Hepatocyte (in vitro differentiated cells): ENCODE results near the gene LCE1C.

Source experiments
- EZH2 ChIP-seq: fragments of 200-600 bp; sonication (generic); IDR thresholded peaks from 2 replicates; pipeline ENCODE4 v1.6.1; 2016; ENCODE audit warnings: antibody characterized with exemption, mild to moderate bottlenecking, borderline replicate concordance
- EZH2phosphoT487 ChIP-seq: fragments of 200-600 bp; sonication (generic); IDR thresholded peaks from one replicate; pipeline ENCODE4 v1.6.1; 2018; ENCODE audit warnings: antibody characterized with exemption, mild to moderate bottlenecking, low read depth, moderate library complexity; ENCODE audit not compliant: unreplicated experiment, severe bottlenecking
- TF ChIP-seq, protein P1 (sequence below): fragments of 200-600 bp; sonication (generic); IDR thresholded peaks from 2 replicates; pipeline ENCODE4 v1.5.1; 2016; ENCODE audit warnings: antibody characterized with exemption, mild to moderate bottlenecking; ENCODE audit not compliant: poor library complexity

DNA sequence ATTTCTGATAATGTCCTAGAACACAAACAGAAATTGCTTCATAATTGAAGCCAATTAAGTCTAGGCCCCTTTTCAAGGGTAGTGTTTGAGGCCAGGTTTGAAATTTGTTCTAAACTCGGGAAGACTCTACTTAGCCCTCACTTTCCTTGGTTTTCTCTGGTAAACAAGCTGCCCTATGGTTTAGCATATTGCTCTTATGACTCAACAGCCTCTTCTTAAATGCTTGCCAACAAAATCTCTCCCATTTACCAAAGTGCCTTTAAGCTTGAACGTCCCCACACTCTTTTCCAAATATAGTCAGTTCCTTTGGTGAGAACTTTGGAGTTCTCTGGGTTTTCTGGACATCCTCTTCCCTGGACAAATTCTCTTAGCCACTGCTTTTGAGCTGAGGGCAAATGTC lies 30.4 kb upstream of the LCE1C start:
- TF ChIP-seq, protein P1, sequence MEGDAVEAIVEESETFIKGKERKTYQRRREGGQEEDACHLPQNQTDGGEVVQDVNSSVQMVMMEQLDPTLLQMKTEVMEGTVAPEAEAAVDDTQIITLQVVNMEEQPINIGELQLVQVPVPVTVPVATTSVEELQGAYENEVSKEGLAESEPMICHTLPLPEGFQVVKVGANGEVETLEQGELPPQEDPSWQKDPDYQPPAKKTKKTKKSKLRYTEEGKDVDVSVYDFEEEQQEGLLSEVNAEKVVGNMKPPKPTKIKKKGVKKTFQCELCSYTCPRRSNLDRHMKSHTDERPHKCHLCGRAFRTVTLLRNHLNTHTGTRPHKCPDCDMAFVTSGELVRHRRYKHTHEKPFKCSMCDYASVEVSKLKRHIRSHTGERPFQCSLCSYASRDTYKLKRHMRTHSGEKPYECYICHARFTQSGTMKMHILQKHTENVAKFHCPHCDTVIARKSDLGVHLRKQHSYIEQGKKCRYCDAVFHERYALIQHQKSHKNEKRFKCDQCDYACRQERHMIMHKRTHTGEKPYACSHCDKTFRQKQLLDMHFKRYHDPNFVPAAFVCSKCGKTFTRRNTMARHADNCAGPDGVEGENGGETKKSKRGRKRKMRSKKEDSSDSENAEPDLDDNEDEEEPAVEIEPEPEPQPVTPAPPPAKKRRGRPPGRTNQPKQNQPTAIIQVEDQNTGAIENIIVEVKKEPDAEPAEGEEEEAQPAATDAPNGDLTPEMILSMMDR, result no peak
- TF ChIP-seq EZH2 (no peak), EZH2phosphoT487 (no peak)
